ENCODE measurements around the gene LCOR.

DNA sequence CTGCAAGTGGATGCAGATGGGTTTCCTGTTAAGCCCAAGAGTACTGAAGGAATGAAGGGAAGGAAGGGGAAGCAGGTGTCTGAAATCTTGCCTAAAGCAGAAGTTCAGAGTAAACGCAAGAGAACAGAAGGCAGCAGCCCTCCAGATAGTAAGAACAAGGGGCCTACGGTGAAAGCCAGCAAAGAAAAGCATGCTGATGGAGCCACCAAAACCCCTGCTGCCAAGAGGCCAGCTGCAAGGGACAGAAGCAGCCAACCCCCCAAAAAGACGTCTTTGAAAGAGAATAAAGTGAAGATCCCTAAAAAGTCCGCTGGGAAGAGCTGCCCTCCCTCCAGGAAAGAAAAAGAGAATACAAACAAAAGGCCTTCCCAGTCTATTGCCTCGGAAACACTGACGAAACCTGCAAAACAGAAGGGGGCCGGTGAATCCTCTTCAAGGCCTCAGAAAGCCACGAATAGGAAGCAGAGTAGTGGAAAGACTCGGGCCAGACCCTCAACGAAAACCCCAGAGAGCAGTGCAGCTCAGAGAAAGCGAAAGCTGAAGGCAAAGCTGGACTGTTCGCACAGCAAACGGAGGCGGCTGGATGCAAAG is 152.5 kb downstream of the LCOR start:
- TF ChIP-seq, protein P1, sequence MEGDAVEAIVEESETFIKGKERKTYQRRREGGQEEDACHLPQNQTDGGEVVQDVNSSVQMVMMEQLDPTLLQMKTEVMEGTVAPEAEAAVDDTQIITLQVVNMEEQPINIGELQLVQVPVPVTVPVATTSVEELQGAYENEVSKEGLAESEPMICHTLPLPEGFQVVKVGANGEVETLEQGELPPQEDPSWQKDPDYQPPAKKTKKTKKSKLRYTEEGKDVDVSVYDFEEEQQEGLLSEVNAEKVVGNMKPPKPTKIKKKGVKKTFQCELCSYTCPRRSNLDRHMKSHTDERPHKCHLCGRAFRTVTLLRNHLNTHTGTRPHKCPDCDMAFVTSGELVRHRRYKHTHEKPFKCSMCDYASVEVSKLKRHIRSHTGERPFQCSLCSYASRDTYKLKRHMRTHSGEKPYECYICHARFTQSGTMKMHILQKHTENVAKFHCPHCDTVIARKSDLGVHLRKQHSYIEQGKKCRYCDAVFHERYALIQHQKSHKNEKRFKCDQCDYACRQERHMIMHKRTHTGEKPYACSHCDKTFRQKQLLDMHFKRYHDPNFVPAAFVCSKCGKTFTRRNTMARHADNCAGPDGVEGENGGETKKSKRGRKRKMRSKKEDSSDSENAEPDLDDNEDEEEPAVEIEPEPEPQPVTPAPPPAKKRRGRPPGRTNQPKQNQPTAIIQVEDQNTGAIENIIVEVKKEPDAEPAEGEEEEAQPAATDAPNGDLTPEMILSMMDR (IDR thresholded peaks at IDR 0.05), result no peak
- no peak for TF ChIP-seq POLR2A (IDR thresholded peaks at IDR 0.05)
